Fibroblast of pulmonary artery (primary cell): ENCODE data around the gene STPG4.

Experiments used
- DNase-seq: peaks from one replicate; pipeline ENCODE4 v3.0.0-alpha.2; 2010; ENCODE audit warnings: low read depth
- H3K4me3 ChIP-seq: replicated peaks from 2 replicates; pipeline ENCODE4 v1.5.1; 2011; ENCODE audit warnings: low read depth, mild to moderate bottlenecking, control low read depth, low read length, moderate library complexity
- CTCF ChIP-seq: IDR thresholded peaks from 2 replicates; pipeline ENCODE4 v1.5.1; 2011; ENCODE audit warnings: mild to moderate bottlenecking, control low read depth, low read length, inconsistent platforms; ENCODE audit errors: missing control alignments

The STPG4 gene

GRCh38 chr2:47076586-47077441 lies 78.3 kb downstream of the STPG4 start:
- H3K4me3 ChIP-seq, result no peak overlapping the region
- DNase-seq, result peak; percentile 97
- no peak for TF ChIP-seq CTCF

- H3K4me3 ChIP-seq, result no peak overlapping the region
- no peak for DNase-seq
- TF ChIP-seq CTCF, result no peak
Measured at GRCh38 chr2:47076126-47076506, 79.0 kb downstream of the STPG4 start.

GRCh38 chr2:47075361-47076125 lies 79.6 kb downstream of the STPG4 start:
- H3K4me3 ChIP-seq, result no peak overlapping the region
- peak; percentile 2 for TF ChIP-seq CTCF
- DNase-seq, result no peak

GRCh38 chr2:47074691-47075090 lies 80.4 kb downstream of the STPG4 start:
- TF ChIP-seq CTCF, result no peak
- no peak overlapping the region for H3K4me3 ChIP-seq
- DNase-seq, result no peak

- H3K4me3 ChIP-seq, result no peak overlapping the region
- DNase-seq, result no peak
- TF ChIP-seq CTCF, result no peak
Measured at GRCh38 chr2:47073641-47074040, 81.5 kb downstream of the STPG4 start.

- no peak for TF ChIP-seq CTCF
- no peak overlapping the region for H3K4me3 ChIP-seq
- no peak for DNase-seq
Measured at GRCh38 chr2:47073217-47073616, 81.9 kb downstream of the STPG4 start.
